ENCODE measurements around the gene GLYATL1.

The GLYATL1 gene

GRCh38 chr11:58924230-58924629 lies 15.1 kb upstream of the GLYATL1 start:
- H3K4me3 ChIP-seq (replicated peaks in 1 of 2; ENCODE audit: low read depth in 2 of 2, low read length in 2 of 2) = no peak overlapping the region
- no peak for DNase-seq (ENCODE audit: low read depth in 2 of 2)
- no peak for TF ChIP-seq CTCF (IDR thresholded peaks at IDR 0.05; ENCODE audit: low read depth, low read length)

GRCh38 chr11:58926251-58926650 lies 13.0 kb upstream of the GLYATL1 start:
- peak in 1 of 2 donors; percentile 27 for DNase-seq (ENCODE audit: low read depth in 2 of 2)
- no peak for TF ChIP-seq CTCF (IDR thresholded peaks at IDR 0.05; ENCODE audit: low read depth, low read length)
- no peak overlapping the region for H3K4me3 ChIP-seq (replicated peaks in 1 of 2; ENCODE audit: low read depth in 2 of 2, low read length in 2 of 2)

GRCh38 chr11:58926695-58927094 lies 12.6 kb upstream of the GLYATL1 start:
- peak; percentile 28 to 61 for DNase-seq (ENCODE audit: low read depth in 2 of 2)
- TF ChIP-seq CTCF (IDR thresholded peaks at IDR 0.05; ENCODE audit: low read depth, low read length) = no peak
- no peak overlapping the region for H3K4me3 ChIP-seq (replicated peaks in 1 of 2; ENCODE audit: low read depth in 2 of 2, low read length in 2 of 2)

GRCh38 chr11:58927393-58928106 lies 11.7 kb upstream of the GLYATL1 start:
- peak in 1 of 2 donors; percentile 26 for DNase-seq (ENCODE audit: low read depth in 2 of 2)
- no peak overlapping the region for H3K4me3 ChIP-seq (replicated peaks in 1 of 2; ENCODE audit: low read depth in 2 of 2, low read length in 2 of 2)
- no peak for TF ChIP-seq CTCF (IDR thresholded peaks at IDR 0.05; ENCODE audit: low read depth, low read length)

- TF ChIP-seq CTCF (IDR thresholded peaks at IDR 0.05; ENCODE audit: low read depth, low read length) = no peak
- H3K4me3 ChIP-seq (replicated peaks in 1 of 2; ENCODE audit: low read depth in 2 of 2, low read length in 2 of 2) = no peak overlapping the region
- no peak for DNase-seq (ENCODE audit: low read depth in 2 of 2)
Observed at GRCh38 chr11:58928107-58928499, 11.2 kb upstream of the GLYATL1 start.

- no peak overlapping the region for H3K4me3 ChIP-seq (replicated peaks in 1 of 2; ENCODE audit: low read depth in 2 of 2, low read length in 2 of 2)
- DNase-seq (ENCODE audit: low read depth in 2 of 2) = no peak
- TF ChIP-seq CTCF (IDR thresholded peaks at IDR 0.05; ENCODE audit: low read depth, low read length) = no peak
Observed at GRCh38 chr11:58928691-58929090, 10.6 kb upstream of the GLYATL1 start.

GRCh38 chr11:58930926-58931325 lies 8.4 kb upstream of the GLYATL1 start:
- no peak for DNase-seq (ENCODE audit: low read depth in 2 of 2)
- no peak for TF ChIP-seq CTCF (IDR thresholded peaks at IDR 0.05; ENCODE audit: low read depth, low read length)
- no peak overlapping the region for H3K4me3 ChIP-seq (replicated peaks in 1 of 2; ENCODE audit: low read depth in 2 of 2, low read length in 2 of 2)
